Epithelial cell of proximal tubule (primary cell): ENCODE results near the gene ZNF467. TPM values are rescaled to one million over a fixed set of nuclear protein-coding genes. Genes with fewer than 3 reads are reported as not detected.

ENCODE experiments used
- DNase-seq: peaks from one replicate; pipeline ENCODE4 v3.0.0-alpha.2; 2011; ENCODE audit warnings: low read depth
- H3K4me3 ChIP-seq: 2 replicates; pipeline ENCODE4 v1.5.1; 2011; ENCODE audit warnings: low read depth, mild to moderate bottlenecking, low read length
- total RNA-seq: library from RNA; depleted of rRNA; stranded (reverse); fragments of >200 nt; gene quantifications from 2 replicates; pipeline ENCODE4 v1.2.3, GENCODE V29; 2015
- TF ChIP-seq, protein P1 (sequence below): conservative IDR thresholded peaks from 2 replicates; pipeline ENCODE4 v1.5.1; 2012; ENCODE audit warnings: low read depth, mild to moderate bottlenecking, low read length

ZNF467 gene
- total RNA-seq, 1 donor from 2014 or later = 0.12 TPM

DNA sequence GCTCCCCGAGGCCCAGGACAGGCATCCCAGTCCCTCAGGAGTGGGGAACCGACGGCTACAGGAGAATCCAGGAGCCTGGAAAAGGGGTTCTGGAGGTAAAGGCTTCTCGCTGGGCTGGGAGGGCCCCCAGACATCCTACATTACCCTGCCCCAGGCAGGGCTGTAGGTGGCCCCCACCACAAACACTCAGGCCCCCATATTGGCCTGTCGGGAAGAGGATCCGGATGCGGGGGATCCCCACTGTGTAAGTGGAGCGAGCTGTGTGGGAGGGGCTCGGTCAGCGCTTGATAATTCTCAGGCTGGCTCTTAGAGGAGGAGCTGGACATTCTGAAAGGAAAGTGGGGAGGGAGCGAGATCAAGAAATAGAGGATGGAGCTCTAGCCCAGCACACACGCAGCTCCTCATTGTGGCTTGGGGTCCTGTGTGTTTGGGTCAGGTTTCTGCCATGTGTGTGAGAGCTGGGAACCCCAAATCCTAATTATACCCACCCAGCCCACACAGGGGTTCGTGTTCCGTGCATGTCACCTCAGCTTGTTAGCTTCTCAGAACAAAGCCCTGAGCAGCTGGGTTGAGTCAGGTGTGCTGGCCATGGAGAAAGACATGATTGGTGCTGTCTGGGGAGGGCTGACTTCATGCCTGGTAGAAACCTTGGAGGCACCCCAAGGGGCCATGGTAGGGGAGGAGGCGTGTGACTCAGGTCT is 49.4 kb downstream of the ZNF467 start:
- TF ChIP-seq, protein P1, sequence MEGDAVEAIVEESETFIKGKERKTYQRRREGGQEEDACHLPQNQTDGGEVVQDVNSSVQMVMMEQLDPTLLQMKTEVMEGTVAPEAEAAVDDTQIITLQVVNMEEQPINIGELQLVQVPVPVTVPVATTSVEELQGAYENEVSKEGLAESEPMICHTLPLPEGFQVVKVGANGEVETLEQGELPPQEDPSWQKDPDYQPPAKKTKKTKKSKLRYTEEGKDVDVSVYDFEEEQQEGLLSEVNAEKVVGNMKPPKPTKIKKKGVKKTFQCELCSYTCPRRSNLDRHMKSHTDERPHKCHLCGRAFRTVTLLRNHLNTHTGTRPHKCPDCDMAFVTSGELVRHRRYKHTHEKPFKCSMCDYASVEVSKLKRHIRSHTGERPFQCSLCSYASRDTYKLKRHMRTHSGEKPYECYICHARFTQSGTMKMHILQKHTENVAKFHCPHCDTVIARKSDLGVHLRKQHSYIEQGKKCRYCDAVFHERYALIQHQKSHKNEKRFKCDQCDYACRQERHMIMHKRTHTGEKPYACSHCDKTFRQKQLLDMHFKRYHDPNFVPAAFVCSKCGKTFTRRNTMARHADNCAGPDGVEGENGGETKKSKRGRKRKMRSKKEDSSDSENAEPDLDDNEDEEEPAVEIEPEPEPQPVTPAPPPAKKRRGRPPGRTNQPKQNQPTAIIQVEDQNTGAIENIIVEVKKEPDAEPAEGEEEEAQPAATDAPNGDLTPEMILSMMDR = no peak
- no peak for DNase-seq
- no peak overlapping the region for H3K4me3 ChIP-seq

DNA sequence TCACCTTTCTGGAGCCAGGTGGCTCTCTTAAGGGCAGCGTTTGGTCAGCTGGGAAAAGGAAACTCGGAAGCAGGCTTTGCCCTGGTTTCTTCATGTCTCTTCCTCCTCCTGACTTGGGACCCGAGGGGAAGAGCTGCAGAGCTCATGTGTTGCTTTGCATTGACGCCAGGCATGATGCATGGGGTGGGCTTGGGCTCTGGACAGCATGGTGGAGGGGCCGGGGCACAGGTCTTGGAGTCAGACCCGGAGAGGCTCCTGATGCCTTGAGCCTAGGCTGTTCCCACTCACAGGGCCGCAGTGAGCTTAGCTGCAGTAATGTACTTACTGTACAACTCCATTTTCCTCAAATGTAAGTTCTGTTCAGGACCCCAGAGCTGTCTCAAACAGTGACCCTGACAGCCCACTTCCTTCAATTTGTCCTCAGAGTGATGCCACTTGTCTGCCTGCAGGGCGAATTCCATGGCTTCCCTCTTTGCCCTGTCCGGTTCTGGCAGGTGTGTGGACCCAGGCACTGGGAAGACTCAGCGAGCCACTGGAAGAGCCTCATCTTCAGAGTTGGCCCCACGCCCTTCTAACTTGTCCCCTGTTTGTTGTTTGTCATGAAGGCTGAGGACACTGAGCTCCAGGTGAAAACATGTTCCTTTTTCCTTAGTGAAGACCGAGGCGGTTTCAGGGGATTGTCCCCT is 50.2 kb downstream of the ZNF467 start:
- TF ChIP-seq, protein P1 = no peak
- DNase-seq = no peak
- H3K4me3 ChIP-seq = no peak overlapping the region

DNA sequence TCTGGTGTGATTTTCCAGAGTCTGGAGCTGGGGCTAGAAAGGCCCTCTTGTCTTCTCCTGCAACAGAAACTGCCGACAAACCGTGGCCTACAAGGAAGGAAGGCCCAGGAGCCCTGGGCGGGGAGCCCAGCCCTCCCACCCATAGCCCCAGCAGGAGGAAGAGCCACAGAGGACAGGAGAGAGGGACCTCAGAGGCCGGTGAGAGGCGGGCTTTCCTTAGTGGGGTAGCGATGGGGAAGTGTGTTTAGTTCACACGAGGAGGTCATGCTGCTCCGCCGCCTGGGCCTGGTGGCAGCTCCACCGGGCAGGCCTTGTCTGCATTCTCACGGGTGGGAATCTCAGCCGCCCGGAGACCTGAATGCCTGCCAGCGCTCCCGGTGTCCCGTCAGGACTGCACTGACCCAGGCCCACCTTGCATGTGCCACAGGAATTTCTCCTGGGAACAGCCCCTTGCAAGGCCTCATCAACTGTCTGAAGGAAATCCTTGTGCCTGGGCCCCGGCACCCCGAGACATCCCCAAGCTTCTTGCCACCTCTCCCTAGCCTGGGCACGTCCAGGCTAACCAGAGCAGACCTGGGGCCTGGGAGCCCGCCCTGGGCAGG is 50.9 kb downstream of the ZNF467 start:
- TF ChIP-seq, protein P1 = no peak
- no peak for DNase-seq
- H3K4me3 ChIP-seq = no peak overlapping the region

DNA sequence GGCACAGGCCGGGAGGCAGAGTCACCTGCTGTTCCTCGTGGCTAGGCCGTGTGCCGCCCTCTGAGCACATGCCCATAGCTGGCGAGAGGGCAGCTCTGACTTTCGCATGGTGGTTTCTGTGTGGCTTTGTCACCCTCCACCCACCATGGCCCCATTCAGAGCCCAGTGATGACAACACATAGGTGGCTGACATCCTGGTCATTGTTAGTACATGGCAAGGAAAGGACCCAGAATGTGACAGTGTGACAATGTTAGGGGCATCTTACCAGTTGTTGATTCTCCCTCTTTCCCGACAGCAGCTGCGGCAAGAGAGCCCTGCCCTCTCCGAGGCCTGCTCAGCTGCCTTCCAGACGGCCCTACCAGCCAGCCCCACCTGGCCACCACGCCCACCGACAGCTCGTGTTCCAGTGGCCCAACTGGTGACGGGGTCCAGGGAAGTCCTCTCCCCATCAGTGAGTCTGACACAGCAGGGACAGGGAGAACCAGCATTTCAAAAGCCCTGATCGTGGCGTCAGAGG is 52.2 kb downstream of the ZNF467 start:
- TF ChIP-seq, protein P1 = no peak
- no peak overlapping the region for H3K4me3 ChIP-seq
- no peak for DNase-seq

DNA sequence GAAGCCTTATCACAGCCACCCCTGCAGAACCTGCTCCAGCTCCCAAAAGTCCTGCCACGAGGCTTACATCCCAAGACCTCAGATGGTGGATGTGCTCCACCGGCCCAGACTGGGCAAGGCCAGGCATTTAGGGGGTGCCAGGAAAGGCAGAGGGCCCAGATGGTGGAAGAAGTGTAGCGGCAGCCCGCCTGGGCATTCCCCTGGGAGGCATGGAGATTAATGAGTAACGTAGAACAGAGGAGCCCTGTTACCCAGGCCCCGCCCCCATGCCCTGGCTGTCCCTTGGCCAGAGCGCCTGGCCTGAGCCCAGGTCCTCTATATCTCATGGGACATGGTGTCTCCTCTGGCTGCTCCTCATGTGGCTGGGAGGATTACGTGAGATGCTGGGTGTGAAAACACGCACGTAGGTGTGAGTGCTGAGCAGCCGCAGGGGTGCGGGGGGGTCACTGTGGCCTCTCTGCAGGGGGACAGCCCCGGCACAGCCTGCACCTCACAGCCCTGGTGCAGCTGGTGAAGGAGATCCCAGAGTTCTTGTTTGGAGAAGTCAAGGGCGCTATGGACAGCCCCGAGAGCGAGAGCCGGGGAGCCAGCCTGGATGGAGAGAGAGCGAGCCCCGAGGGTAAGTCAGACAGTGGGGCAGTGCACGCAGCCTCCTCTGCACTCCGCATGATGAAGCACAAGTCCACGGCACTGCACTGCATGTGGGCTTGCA is 52.9 kb downstream of the ZNF467 start:
- H3K4me3 ChIP-seq = no peak overlapping the region
- TF ChIP-seq, protein P1 = no peak
- DNase-seq = no peak

DNA sequence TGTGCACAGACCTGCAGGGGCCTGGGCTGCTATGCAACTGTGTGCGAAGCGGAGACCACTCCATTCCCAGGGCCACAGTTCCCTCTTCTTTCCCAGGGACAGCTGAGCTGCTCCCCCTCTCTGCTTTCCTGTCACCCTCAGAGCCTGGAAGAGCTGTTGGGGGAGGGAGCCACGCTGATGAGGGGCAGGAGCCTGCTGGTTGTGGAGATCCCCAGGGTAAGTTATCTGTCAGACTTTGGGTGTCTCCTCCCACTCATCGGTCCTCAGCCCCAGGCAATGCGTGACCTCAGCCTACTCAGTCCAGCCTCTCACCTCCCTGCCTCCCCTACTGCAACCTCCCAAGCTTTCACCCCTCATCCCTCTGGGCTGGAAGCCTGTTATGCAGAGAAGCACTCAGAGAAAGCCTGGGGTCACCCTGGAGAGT is 53.5 kb downstream of the ZNF467 start:
- TF ChIP-seq, protein P1 = no peak
- no peak for DNase-seq
- H3K4me3 ChIP-seq = no peak overlapping the region
